Activated naive CD8-positive, alpha-beta T cell treated with anti-CD3 and anti-CD28 coated beads, Interleukin-2, amount 50 U/mL, for 16 hours (primary cell): ENCODE measurements around the gene TAF11L9.
"Not testable (repeated sequence)": the region's sequence is repeated elsewhere in the genome, so short reads cannot be mapped to it uniquely, and the experiment has no call there.

Experiments
- DNase-seq: peaks from one replicate; pipeline ENCODE4 v3.0.0-alpha.2; 2020; ENCODE audit warnings: low read depth, low spot score

TAF11L9 gene

DNA sequence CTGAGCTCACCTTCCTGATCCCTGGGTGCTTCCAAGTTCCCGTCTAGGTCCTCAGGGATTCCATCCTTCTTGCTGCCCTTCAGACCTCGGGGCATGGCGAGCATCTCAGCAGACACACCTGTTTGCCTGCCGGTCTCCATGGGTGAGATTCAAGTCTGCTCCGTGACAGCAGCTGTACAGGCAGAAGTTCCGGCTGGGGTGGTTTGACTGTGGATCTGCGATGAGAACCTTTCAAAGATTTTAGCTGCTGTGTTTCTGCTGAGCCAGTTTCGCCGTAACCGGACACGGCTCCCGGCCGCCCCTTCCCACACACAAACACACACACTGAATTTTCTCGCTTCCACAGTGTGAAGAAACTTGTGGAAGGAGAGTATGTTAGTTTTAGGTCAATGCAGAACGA, at the start of gene TAF11L9:
Gene TAF11L9, minus strand, starts transcription at position 140 of the 400 bp plus-strand sequence.
- not testable (repeated sequence) for DNase-seq

GRCh38 chr5:17634160-17634559, 40.0 kb upstream of the TAF11L9 start, which contains the start of gene TAF11L14:
Gene TAF11L14, plus strand, starts transcription at chr5:17634460.
- no peak for DNase-seq

DNA sequence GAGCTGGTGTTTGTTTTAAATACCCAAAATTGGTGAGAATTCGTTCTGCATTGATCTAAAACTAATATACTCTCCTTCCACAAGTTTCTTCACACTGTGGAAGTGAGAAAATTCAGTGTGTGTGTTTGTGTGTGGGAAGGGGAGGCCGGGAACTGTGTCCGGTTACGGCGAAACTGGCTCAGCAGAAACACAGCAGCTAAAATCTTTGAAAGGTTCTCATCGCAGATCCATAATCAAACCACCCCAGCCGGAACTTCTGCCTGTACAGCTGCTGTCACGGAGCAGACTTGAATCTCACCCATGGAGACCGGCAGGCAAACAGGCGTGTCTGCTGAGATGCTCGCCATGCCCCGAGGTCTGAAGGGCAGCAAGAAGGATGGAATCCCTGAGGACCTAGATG, 37.6 kb upstream of the TAF11L9 start, which contains the start of gene TAF11L13:
Gene TAF11L13, plus strand, starts transcription at position 301 of the 400 bp plus-strand sequence.
- not testable (repeated sequence) for DNase-seq

DNA sequence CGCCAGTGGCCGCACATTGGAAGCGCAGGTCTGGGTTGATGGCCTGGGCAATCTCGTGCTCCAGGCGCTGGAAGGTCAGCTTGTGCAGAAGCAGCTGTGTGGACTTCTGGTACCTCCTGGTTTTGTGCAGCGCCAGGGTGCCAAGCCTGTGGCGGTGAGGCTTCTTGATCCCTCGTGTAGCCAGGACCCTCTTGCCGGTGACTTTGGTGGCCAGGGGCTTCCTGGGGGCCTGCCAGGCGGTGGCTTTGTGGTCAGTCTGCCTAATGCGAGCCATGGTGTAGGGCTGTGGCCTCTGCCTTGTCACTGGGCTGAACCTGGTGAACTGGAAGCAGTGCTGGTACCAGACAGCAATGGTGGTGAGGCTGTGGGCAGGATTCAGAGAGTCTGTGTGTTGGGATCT, 31.5 kb upstream of the TAF11L9 start:
- no peak for DNase-seq

DNA sequence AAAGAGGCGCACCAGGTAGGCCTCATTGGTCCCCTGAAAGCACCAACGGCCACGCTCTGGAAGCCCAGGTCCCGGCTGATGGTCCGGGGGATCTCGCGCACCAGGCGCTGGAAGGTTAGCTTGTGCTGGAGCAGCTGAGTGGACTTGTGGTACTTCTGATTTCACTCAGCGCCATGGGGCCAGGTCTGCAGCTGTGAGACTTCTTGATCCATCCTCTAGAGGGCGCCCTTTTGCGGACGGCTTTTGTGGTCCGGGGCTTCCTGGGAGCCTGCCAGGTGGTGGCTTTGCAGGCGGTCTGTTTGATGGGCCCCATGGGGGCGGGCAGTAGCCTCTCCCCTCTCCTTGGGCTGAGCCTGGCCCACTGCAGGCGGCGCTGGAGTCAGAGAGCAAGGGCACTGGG, 26.4 kb upstream of the TAF11L9 start:
- no peak for DNase-seq

DNA sequence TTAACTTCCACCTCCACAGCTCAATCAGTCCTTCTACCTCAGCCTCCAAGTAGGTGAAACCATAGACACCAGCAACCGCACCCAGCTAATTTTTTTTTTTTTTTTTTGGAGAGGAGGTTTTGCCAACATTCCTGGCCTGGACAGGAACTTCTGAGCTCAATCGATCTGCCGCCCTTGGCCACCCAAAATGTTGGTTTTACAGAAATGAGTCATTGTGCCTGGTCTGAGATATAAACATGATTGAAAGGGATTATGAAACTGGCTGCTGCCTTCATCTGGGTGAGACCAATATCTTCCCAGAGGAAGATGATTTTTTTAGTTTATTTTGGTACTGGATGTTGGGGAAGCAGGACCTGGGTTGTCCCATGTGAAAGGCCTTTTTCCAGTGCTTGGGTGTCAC, 25.2 kb upstream of the TAF11L9 start:
- DNase-seq = no peak

DNA sequence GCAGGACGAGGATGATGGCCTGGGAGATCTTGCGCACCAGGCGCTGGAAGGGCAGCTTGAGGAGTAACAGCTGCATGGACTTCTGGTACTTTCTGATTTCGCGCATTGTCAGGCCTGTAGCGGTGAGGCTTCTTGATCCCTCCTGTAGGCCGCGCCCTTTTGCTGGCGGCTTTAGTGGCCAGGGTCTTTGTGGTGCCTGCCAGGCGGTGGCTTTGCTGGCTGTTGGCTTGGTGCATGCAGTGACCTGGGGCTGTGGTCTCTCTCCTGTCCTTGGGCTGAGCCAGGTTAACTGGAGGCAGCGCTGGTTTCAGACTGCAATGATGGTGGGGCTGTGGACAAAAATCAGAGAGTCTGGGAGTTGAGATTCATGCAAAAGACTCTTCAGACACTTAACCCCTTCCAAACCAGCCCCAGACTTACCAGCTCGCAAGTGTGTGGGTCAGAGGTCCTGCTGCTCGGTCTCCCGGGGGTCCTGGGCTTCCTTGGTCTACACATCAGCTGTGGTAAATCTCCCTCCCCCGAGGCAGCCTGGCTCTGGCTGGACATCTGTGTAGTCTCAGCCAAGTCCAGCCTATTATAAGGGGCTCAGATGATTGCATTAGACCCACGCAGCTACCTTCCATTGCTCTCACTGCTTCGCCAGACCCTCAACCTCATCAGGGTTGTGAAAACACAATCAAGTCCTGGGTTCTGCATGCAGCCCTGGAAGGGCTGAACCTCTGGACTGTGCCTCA, 20.8 kb upstream of the TAF11L9 start:
- no peak for DNase-seq

- DNase-seq = not testable (repeated sequence)
Observed at GRCh38 chr5:17610092-17610491, 15.9 kb upstream of the TAF11L9 start, which contains the start of gene TAF11L12. Gene TAF11L12, plus strand, starts transcription at chr5:17610392.

DNA sequence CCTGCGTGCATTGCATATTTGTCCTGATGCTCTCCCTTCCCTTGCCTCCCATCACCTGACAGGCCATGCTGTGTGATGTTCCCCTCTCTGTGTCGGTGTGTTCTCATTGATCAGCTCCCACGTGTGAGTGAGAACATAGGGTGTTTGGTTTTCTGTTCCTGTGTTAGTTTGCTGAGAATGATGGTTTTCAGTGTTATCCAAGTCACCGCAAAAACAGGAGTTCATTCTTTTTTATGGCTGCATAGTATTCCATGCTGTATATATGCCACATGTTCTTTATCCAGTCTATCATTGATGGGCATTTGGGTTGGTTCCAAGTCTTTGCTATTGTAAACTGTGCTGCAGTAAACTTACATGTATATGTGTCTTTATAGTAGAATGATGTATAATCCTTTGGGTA, 13.3 kb upstream of the TAF11L9 start:
- DNase-seq = not testable (repeated sequence)

DNA sequence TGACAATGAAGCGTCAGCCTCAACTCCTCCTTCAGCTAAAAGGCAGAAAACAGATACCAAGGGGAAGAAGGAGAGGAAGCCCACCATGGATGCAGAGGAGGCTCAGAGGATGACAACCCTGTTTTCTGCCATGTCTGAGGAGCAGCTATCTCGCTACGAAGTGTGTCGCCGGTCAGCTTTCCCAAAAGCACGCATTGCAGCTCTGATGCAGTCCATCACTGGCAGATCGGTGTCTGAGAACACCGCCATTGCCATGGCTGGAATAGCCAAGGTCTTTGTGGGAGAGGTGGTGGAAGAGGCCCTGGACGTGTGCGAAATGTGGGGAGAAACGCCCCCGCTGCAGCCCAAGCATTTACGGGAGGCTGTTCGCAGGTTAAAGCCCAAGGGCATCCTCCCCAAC, 10.8 kb upstream of the TAF11L9 start:
- no peak for DNase-seq

- not testable (repeated sequence) for DNase-seq
Observed at GRCh38 chr5:17603880-17604279, 9.7 kb upstream of the TAF11L9 start, which contains the start of gene TAF11L11. Gene TAF11L11, plus strand, starts transcription at chr5:17604183.

DNA sequence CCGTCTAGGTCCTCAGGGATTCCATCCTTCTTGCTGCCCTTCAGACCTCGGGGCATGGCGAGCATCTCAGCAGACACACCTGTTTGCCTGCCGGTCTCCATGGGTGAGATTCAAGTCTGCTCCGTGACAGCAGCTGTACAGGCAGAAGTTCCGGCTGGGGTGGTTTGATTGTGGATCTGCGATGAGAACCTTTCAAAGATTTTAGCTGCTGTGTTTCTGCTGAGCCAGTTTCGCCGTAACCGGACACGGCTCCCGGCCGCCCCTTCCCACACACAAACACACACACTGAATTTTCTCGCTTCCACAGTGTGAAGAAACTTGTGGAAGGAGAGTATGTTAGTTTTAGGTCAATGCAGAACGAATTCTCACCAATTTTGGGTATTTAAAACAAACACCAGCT, 3.5 kb upstream of the TAF11L9 start, which contains the start of gene TAF11L10:
Gene TAF11L10, minus strand, starts transcription at position 101 of the 400 bp plus-strand sequence.
- DNase-seq = not testable (repeated sequence)

DNA sequence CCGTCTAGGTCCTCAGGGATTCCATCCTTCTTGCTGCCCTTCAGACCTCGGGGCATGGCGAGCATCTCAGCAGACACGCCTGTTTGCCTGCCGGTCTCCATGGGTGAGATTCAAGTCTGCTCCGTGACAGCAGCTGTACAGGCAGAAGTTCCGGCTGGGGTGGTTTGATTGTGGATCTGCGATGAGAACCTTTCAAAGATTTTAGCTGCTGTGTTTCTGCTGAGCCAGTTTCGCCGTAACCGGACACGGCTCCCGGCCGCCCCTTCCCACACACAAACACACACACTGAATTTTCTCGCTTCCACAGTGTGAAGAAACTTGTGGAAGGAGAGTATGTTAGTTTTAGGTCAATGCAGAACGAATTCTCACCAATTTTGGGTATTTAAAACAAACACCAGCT, 3.3 kb downstream of the TAF11L9 start, which contains the start of gene TAF11L8:
Gene TAF11L8, minus strand, starts transcription at position 101 of the 400 bp plus-strand sequence.
- DNase-seq = not testable (repeated sequence)

DNA sequence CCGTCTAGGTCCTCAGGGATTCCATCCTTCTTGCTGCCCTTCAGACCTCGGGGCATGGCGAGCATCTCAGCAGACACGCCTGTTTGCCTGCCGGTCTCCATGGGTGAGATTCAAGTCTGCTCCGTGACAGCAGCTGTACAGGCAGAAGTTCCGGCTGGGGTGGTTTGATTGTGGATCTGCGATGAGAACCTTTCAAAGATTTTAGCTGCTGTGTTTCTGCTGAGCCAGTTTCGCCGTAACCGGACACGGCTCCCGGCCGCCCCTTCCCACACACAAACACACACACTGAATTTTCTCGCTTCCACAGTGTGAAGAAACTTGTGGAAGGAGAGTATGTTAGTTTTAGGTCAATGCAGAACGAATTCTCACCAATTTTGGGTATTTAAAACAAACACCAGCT, 8.5 kb downstream of the TAF11L9 start, which contains the start of gene TAF11L7:
Gene TAF11L7, minus strand, starts transcription at position 101 of the 400 bp plus-strand sequence.
- not testable (repeated sequence) for DNase-seq
